ENCODE data around the gene KIF4A.
"Not testable (repeated sequence)": the region's sequence is repeated elsewhere in the genome, so short reads cannot be mapped to it uniquely, and the experiment has no call there.

Gene KIF4A

GRCh38 chrX:70332600-70332999 lies 42.7 kb downstream of the KIF4A start:
- no peaks in the 10 kb centered on the region for H3K36me3 ChIP-seq (replicated peaks)
- no peak for DNase-seq
- H3K4me3 ChIP-seq (ENCODE audit: low read depth, low read length), result no peak overlapping the region
- in situ Hi-C loops (cut with HindIII; ENCODE audit: low pct_ligation_motif_present, low sequenced_read_pairs), result no loop called here
- peak; percentile 44 for TF ChIP-seq CTCF (IDR thresholded peaks at IDR 0.05; ENCODE audit: low read depth, low read length, missing control alignments)
- no peak overlapping the region for H3K27ac ChIP-seq
- no peaks in the 10 kb centered on the region for H3K27me3 ChIP-seq (replicated peaks)

- H3K36me3 ChIP-seq (replicated peaks), result no peaks in the 10 kb centered on the region
- TF ChIP-seq CTCF (IDR thresholded peaks at IDR 0.05; ENCODE audit: low read depth, low read length, missing control alignments), result no peak
- in situ Hi-C loops (cut with HindIII; ENCODE audit: low pct_ligation_motif_present, low sequenced_read_pairs), result no loop called here
- no peaks in the 10 kb centered on the region for H3K27me3 ChIP-seq (replicated peaks)
- no peak for DNase-seq
- H3K27ac ChIP-seq, result no peak overlapping the region
- no peak overlapping the region for H3K4me3 ChIP-seq (ENCODE audit: low read depth, low read length)
Observed at GRCh38 chrX:70336767-70337166, 46.9 kb downstream of the KIF4A start.

GRCh38 chrX:70338290-70338689 lies 48.4 kb downstream of the KIF4A start:
- Histone ChIP-seq H3K36me3 (replicated peaks) (no peaks in the 10 kb centered on the region), H3K27ac (no peak overlapping the region), H3K4me3 (ENCODE audit: low read depth, low read length) (no peak overlapping the region), H3K27me3 (replicated peaks) (no peaks in the 10 kb centered on the region)
- no peak for DNase-seq
- no peak for TF ChIP-seq CTCF (IDR thresholded peaks at IDR 0.05; ENCODE audit: low read depth, low read length, missing control alignments)
- in situ Hi-C loops (cut with HindIII; ENCODE audit: low pct_ligation_motif_present, low sequenced_read_pairs), result no loop called here

GRCh38 chrX:70343435-70343834 lies 53.5 kb downstream of the KIF4A start:
- TF ChIP-seq CTCF (IDR thresholded peaks at IDR 0.05; ENCODE audit: low read depth, low read length, missing control alignments), result no peak
- no peak overlapping the region for H3K4me3 ChIP-seq (ENCODE audit: low read depth, low read length)
- no peaks in the 10 kb centered on the region for H3K27me3 ChIP-seq (replicated peaks)
- in situ Hi-C loops (cut with HindIII; ENCODE audit: low pct_ligation_motif_present, low sequenced_read_pairs), result no loop called here
- DNase-seq, result no peak
- H3K36me3 ChIP-seq (replicated peaks), result no peaks in the 10 kb centered on the region
- H3K27ac ChIP-seq, result no peak overlapping the region

GRCh38 chrX:70346418-70347070 lies 56.6 kb downstream of the KIF4A start:
- Histone ChIP-seq H3K36me3 (replicated peaks) (no peaks in the 10 kb centered on the region), H3K27me3 (replicated peaks) (no peaks in the 10 kb centered on the region), H3K4me3 (ENCODE audit: low read depth, low read length) (no peak overlapping the region), H3K27ac (no peak overlapping the region)
- no peak for TF ChIP-seq CTCF (IDR thresholded peaks at IDR 0.05; ENCODE audit: low read depth, low read length, missing control alignments)
- DNase-seq, result no peak
- in situ Hi-C loops (cut with HindIII; ENCODE audit: low pct_ligation_motif_present, low sequenced_read_pairs), result no loop called here

GRCh38 chrX:70348825-70349224 lies 58.9 kb downstream of the KIF4A start:
- H3K36me3 ChIP-seq (replicated peaks); in situ Hi-C loops (cut with HindIII; ENCODE audit: low pct_ligation_motif_present, low sequenced_read_pairs); DNase-seq; H3K27me3 ChIP-seq (replicated peaks); H3K4me3 ChIP-seq (ENCODE audit: low read depth, low read length); H3K27ac ChIP-seq: not testable (repeated sequence)

- H3K4me3 ChIP-seq (ENCODE audit: low read depth, low read length); DNase-seq; in situ Hi-C loops (cut with HindIII; ENCODE audit: low pct_ligation_motif_present, low sequenced_read_pairs); H3K27me3 ChIP-seq (replicated peaks); H3K27ac ChIP-seq; H3K36me3 ChIP-seq (replicated peaks): not testable (repeated sequence)
Observed at GRCh38 chrX:70349367-70350125, 59.6 kb downstream of the KIF4A start.
